Gastrocnemius medialis (tissue), 4 donors: ENCODE data around the gene NSF. TPM values are rescaled to one million over a fixed set of nuclear protein-coding genes. Genes with fewer than 3 reads are reported as not detected.

Experiments used
- ATAC-seq, 2 donors: fragments of 150-250 bp; one replicate each; pipeline ENCODE4 v1.9.1; 2016
- DNase-seq, 2 donors: peaks; one replicate each; pipeline ENCODE4 v3.0.0-alpha.2; 2019
- H3K27ac ChIP-seq, 4 donors: fragments of 200-600 bp; sonication (generic); 1 replicate in 1 of 4; 2 replicates in 3 of 4; pipeline ENCODE4 v1.5.1; 2016 to 2018; ENCODE audit warnings: mild to moderate bottlenecking in 2 of 4, moderate library complexity in 1 of 4
- H3K27me3 ChIP-seq, 3 donors: fragments of 200-600 bp; sonication (generic) in 2 of 3; 1 replicate in 1 of 3; 2 replicates in 2 of 3; pipeline versions ENCODE4 v1.5.1 to v1.6.0; 2016 to 2019; ENCODE audit warnings: mild to moderate bottlenecking in 1 of 3, moderate library complexity in 1 of 3
- H3K36me3 ChIP-seq, 2 donors: fragments of 200-600 bp; sonication (generic) in 1 of 2; one replicate each; pipeline ENCODE4 v1.5.1; 2017 to 2018
- H3K4me1 ChIP-seq, 2 donors: fragments of 200-600 bp; sonication (generic) in 1 of 2; one replicate each; pipeline ENCODE4 v1.5.1; 2016 to 2017; ENCODE audit warnings: mild to moderate bottlenecking in 2 of 2
- H3K4me3 ChIP-seq, 4 donors: fragments of 200-600 bp; sonication (generic) in 3 of 4; 1 replicate in 1 of 4; 2 replicates in 3 of 4; pipeline ENCODE4 v1.5.1; 2016 to 2019; ENCODE audit warnings: mild to moderate bottlenecking in 2 of 4
- H3K9me3 ChIP-seq, 3 donors: fragments of 200-600 bp; sonication (generic) in 2 of 3; 1 replicate in 1 of 3; 2 replicates in 2 of 3; pipeline ENCODE4 v1.5.1; 2016 to 2019
- POLR2A ChIP-seq, 2 donors: fragments of 450-650 bp; IDR thresholded peaks; one replicate each; pipeline ENCODE4 v1.6.1; 2017; ENCODE audit warnings: antibody characterized with exemption in 2 of 2, mild to moderate bottlenecking in 2 of 2, moderate library complexity in 2 of 2
- in situ Hi-C, 4 donors: fragments of 200-750 bp; cut with MboI; loops; one replicate each; pipeline versions ENCODE4 v1.15.0 to v1.8.0; 2017; ENCODE audit warnings: low sequenced_read_pairs in 4 of 4
- intact Hi-C: fragments of 100-400 bp; cut with DNase I; formaldehyde crosslinking; loops from one replicate; pipeline ENCODE4 v1.15.1; 2023; ENCODE audit warnings: low total_unique reads
- total RNA-seq, 4 donors: library from RNA; depleted of rRNA; stranded (reverse); fragments of >200 nt; gene quantifications; one replicate each; pipeline versions ENCODE4 v1.1.0 to v1.2.3, GENCODE V29; 2016
- TF ChIP-seq, protein P1 (sequence below), 5 experiments: fragments of 450-650 bp in 3 of 5; fragments of 200-600 bp in 2 of 5; sonication (generic) in 2 of 5; IDR thresholded peaks in 4 of 5; conservative IDR thresholded peaks in 1 of 5; 1 replicate in 4 of 5; 2 replicates in 1 of 5; pipeline ENCODE4 v1.5.1; 2016 to 2019; ENCODE audit warnings: antibody characterized with exemption in 5 of 5, mild to moderate bottlenecking in 3 of 5, moderate library complexity in 3 of 5

NSF gene
- total RNA-seq, 4 donors from 2014 or later, result 24.5 to 67.0 (median 42.5) TPM

- no peaks in the 10 kb centered on the region for H3K4me1 ChIP-seq
- no peaks in the 10 kb centered on the region for H3K27me3 ChIP-seq
- no peak overlapping the region for H3K4me3 ChIP-seq
- DNase-seq, result no peak
- intact Hi-C loops, result no loop called here
- peaks cover 0 to 27% of the 10 kb centered on the region in 2 donors for H3K36me3 ChIP-seq
- no peak overlapping the region for H3K27ac ChIP-seq
- no peak for ATAC-seq
- H3K9me3 ChIP-seq, result no peaks in the 10 kb centered on the region
- in situ Hi-C loops, result no loop called here
- TF ChIP-seq, protein P1, sequence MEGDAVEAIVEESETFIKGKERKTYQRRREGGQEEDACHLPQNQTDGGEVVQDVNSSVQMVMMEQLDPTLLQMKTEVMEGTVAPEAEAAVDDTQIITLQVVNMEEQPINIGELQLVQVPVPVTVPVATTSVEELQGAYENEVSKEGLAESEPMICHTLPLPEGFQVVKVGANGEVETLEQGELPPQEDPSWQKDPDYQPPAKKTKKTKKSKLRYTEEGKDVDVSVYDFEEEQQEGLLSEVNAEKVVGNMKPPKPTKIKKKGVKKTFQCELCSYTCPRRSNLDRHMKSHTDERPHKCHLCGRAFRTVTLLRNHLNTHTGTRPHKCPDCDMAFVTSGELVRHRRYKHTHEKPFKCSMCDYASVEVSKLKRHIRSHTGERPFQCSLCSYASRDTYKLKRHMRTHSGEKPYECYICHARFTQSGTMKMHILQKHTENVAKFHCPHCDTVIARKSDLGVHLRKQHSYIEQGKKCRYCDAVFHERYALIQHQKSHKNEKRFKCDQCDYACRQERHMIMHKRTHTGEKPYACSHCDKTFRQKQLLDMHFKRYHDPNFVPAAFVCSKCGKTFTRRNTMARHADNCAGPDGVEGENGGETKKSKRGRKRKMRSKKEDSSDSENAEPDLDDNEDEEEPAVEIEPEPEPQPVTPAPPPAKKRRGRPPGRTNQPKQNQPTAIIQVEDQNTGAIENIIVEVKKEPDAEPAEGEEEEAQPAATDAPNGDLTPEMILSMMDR (IDR thresholded peaks at IDR 0.05 in 4 of 5, conservative IDR thresholded peaks at IDR 0.05 in 1 of 5), result no peak
- no peak for TF ChIP-seq POLR2A (IDR thresholded peaks at IDR 0.05)
Measured at GRCh38 chr17:46732160-46732559, 141.7 kb downstream of the NSF start.

GRCh38 chr17:46732754-46733398 is 142.4 kb downstream of the NSF start:
- ATAC-seq, result no peak
- in situ Hi-C loops, result no loop called here
- Histone ChIP-seq H3K4me1 (no peaks in the 10 kb centered on the region), H3K4me3 (no peak overlapping the region), H3K36me3 (peaks cover 0 to 21% of the 10 kb centered on the region in 2 donors), H3K27ac (no peak overlapping the region), H3K27me3 (no peaks in the 10 kb centered on the region), H3K9me3 (no peaks in the 10 kb centered on the region)
- no peak for DNase-seq
- intact Hi-C loops, result no loop called here
- no peak for TF ChIP-seq POLR2A (IDR thresholded peaks at IDR 0.05)
- TF ChIP-seq, protein P1 (IDR thresholded peaks at IDR 0.05 in 4 of 5, conservative IDR thresholded peaks at IDR 0.05 in 1 of 5), result no peak

DNA sequence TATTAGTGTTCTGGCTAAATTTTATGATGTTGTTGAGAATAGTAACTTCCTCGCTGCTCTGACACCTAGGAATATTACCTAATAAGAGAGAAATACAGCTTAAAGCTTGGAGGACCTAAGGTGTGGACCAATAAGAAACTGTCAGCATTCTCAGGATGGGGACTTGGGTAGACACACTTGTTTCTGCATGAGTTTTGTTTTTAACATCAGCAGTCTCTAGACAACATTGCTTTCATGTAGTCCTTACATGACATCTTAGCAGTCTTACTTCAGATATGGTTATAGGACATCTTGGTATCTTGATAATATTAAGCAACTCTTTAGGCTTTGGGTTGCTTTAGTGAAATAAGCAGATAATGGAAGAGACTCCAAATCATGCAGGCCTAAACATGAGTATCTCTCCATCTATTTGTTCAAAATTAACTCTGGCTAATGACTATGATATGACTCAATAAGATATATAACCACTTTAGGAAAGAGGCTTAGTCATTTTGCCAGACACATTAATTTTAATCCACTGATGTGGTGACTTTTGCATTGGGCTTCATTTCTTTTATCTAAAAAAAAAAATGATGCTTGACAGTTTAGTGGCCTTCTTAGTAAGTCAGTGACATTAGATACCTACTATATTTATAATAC is 143.5 kb downstream of the NSF start:
- in situ Hi-C loops (no loop called here), intact Hi-C loops (no loop called here)
- Histone ChIP-seq H3K36me3 (peaks cover 0 to 25% of the 10 kb centered on the region in 2 donors), H3K27ac (no peak overlapping the region), H3K9me3 (no peaks in the 10 kb centered on the region), H3K27me3 (no peaks in the 10 kb centered on the region), H3K4me1 (no peaks in the 10 kb centered on the region), H3K4me3 (no peak overlapping the region)
- DNase-seq (no peak), ATAC-seq (no peak)
- TF ChIP-seq, protein P1 (IDR thresholded peaks at IDR 0.05 in 4 of 5, conservative IDR thresholded peaks at IDR 0.05 in 1 of 5), result no peak
- no peak for TF ChIP-seq POLR2A (IDR thresholded peaks at IDR 0.05)

DNA sequence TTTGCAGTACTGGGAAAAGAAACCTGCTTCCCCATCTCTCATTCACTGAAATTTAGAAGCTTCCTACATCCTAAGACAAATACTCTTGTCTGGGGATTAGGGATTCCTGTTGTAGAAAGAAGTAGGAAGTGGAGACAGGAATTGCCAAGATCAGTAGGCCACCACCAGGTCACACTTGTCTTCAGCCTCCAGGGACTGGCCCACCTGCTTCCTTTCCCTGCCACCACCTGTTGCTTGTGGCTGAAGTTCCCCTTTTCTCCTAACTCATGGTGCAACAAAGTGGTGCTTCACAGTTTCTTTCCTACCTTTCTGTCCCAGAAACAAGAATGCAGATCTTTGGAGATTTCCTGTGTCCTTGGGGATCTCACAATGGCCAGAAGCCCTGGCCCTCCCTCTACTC is 145.6 kb downstream of the NSF start:
- no peaks in the 10 kb centered on the region for H3K9me3 ChIP-seq
- H3K4me3 ChIP-seq, result no peak overlapping the region
- no peaks in the 10 kb centered on the region for H3K27me3 ChIP-seq
- TF ChIP-seq POLR2A (IDR thresholded peaks at IDR 0.05), result no peak
- TF ChIP-seq, protein P1 (IDR thresholded peaks at IDR 0.05 in 4 of 5, conservative IDR thresholded peaks at IDR 0.05 in 1 of 5), result no peak
- H3K36me3 ChIP-seq, result peaks cover 0 to 30% of the 10 kb centered on the region in 2 donors
- no peak overlapping the region for H3K27ac ChIP-seq
- DNase-seq, result no peak
- intact Hi-C loops, result no loop called here
- in situ Hi-C loops, result no loop called here
- ATAC-seq, result no peak
- H3K4me1 ChIP-seq, result no peaks in the 10 kb centered on the region
